ENCODE measurements around the gene SYT2.

Gene SYT2

GRCh38 chr1:202568826-202569225 lies 141.4 kb downstream of the SYT2 start:
- no peak for TF ChIP-seq TCF12 (IDR thresholded peaks at IDR 0.05; ENCODE audit: low read depth)
- TF ChIP-seq EGR1 (IDR thresholded peaks at IDR 0.05): no peak
- TF ChIP-seq CREB1 (IDR thresholded peaks at IDR 0.05; ENCODE audit: low read depth): no peak
- no peak for TF ChIP-seq FOXM1 (IDR thresholded peaks at IDR 0.05; ENCODE audit: borderline replicate concordance, low read depth)
- TF ChIP-seq ZBTB7A (IDR thresholded peaks at IDR 0.05; ENCODE audit: low read depth): no peak
- TF ChIP-seq YY1 (IDR thresholded peaks at IDR 0.05; ENCODE audit: low read depth): no peak
- TF ChIP-seq, protein P1, sequence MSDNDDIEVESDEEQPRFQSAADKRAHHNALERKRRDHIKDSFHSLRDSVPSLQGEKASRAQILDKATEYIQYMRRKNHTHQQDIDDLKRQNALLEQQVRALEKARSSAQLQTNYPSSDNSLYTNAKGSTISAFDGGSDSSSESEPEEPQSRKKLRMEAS (IDR thresholded peaks at IDR 0.05): no peak
- no peak for TF ChIP-seq RAD21 (IDR thresholded peaks at IDR 0.05; ENCODE audit: low read depth)
- no peak for TF ChIP-seq EP300 (IDR thresholded peaks at IDR 0.05; ENCODE audit: borderline replicate concordance)
- no peak for TF ChIP-seq USF1 (IDR thresholded peaks at IDR 0.05)
- TF ChIP-seq TEAD4 (IDR thresholded peaks at IDR 0.05): no peak
- TF ChIP-seq CEBPB (IDR thresholded peaks at IDR 0.05): no peak
- TF ChIP-seq NFIC (IDR thresholded peaks at IDR 0.05): no peak
- TF ChIP-seq REST (IDR thresholded peaks at IDR 0.05; ENCODE audit: low read depth): no peak

GRCh38 chr1:202568410-202568809 lies 141.8 kb downstream of the SYT2 start:
- TF ChIP-seq RAD21 (IDR thresholded peaks at IDR 0.05; ENCODE audit: low read depth): no peak

GRCh38 chr1:202567738-202568137 lies 142.5 kb downstream of the SYT2 start:
- TF ChIP-seq REST (IDR thresholded peaks at IDR 0.05; ENCODE audit: low read depth) (no peak), EP300 (IDR thresholded peaks at IDR 0.05; ENCODE audit: borderline replicate concordance) (peak; percentile 89), NFIC (IDR thresholded peaks at IDR 0.05) (peak; percentile 66), ZBTB7A (IDR thresholded peaks at IDR 0.05; ENCODE audit: low read depth) (no peak), CEBPB (IDR thresholded peaks at IDR 0.05) (no peak), TCF12 (IDR thresholded peaks at IDR 0.05; ENCODE audit: low read depth) (peak; percentile 74), CREB1 (IDR thresholded peaks at IDR 0.05; ENCODE audit: low read depth) (no peak), FOXM1 (IDR thresholded peaks at IDR 0.05; ENCODE audit: borderline replicate concordance, low read depth) (no peak; the same call in 1 of the 2 replicates), TEAD4 (IDR thresholded peaks at IDR 0.05) (peak; percentile 92), YY1 (IDR thresholded peaks at IDR 0.05; ENCODE audit: low read depth) (no peak), EGR1 (IDR thresholded peaks at IDR 0.05) (no peak), TAF1 (IDR thresholded peaks at IDR 0.05; ENCODE audit: low read depth) (no peak), USF1 (IDR thresholded peaks at IDR 0.05) (no peak)
- TF ChIP-seq, protein P1 (IDR thresholded peaks at IDR 0.05): no peak

DNA sequence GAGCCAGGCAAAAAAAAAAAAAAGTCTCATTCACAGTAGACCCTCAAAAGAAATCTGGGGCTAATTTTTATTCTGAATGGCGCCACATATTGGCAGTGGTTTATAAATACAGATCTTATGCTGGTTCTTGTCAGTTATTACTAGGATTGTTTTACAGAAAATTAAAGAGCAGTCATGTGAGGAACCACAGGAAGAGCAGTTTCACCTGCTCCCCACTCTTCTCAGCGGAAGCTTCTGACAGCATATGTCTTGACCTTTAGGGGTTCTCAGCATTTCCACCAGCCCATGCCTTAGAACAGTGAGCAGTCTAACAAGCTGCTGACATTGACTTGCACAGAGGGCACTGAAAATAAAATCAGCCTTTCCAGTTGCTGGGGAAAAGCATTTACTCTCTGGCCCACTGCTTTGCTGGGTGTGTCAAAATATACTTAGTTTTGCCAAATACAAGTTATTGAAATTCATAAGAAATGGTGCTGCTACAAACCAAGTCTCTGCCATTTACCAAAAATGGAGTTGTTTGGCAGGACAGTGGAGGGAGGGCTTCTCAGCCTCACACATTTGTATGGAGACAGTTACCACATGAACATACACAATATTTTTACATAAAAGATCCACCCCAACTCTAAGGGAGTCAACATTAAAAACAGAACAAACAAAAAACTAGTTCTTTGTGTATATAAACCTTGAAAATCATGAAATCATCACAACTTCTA lies 144.2 kb downstream of the SYT2 start:
- TF ChIP-seq, protein P1 (IDR thresholded peaks at IDR 0.05): no peak
- TF ChIP-seq USF1 (IDR thresholded peaks at IDR 0.05): 0 out of 2 replicates have a peak, but pooled peaks have one; percentile 11

DNA sequence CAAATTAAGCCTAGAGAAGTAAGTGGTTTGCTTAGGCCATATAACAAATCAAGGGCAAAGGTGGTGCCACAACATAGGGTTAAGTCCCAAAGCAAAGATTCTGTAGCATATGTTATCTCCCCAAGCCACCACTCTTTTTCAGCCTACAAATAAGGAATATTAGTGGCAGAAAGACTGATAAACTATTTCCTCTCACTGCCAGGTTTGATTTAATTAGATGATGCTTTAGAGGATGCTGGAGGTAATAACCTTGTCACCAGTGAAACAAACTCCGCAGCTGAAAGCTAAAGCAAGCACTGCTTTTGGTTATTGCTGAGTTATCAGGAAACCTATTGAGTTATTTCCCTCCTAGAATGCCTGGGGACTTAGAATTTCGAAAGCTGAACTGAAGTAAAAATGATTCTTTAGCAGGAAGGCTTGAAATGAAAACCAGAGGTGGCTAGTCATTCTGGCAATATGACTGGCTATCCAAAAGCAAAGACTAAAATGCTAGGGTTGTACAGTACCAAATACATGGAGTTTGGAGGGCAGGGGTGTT lies 145.2 kb downstream of the SYT2 start:
- TF ChIP-seq CEBPB (IDR thresholded peaks at IDR 0.05) (no peak), RAD21 (IDR thresholded peaks at IDR 0.05; ENCODE audit: low read depth) (no peak), REST (IDR thresholded peaks at IDR 0.05; ENCODE audit: low read depth) (no peak), TEAD4 (IDR thresholded peaks at IDR 0.05) (no peak), NFIC (IDR thresholded peaks at IDR 0.05) (no peak), CREB1 (IDR thresholded peaks at IDR 0.05; ENCODE audit: low read depth) (no peak), FOXM1 (IDR thresholded peaks at IDR 0.05; ENCODE audit: borderline replicate concordance, low read depth) (no peak), EP300 (IDR thresholded peaks at IDR 0.05; ENCODE audit: borderline replicate concordance) (no peak), TAF1 (IDR thresholded peaks at IDR 0.05; ENCODE audit: low read depth) (no peak), TCF12 (IDR thresholded peaks at IDR 0.05; ENCODE audit: low read depth) (no peak), YY1 (IDR thresholded peaks at IDR 0.05; ENCODE audit: low read depth) (no peak), ZBTB7A (IDR thresholded peaks at IDR 0.05; ENCODE audit: low read depth) (no peak), EGR1 (IDR thresholded peaks at IDR 0.05) (no peak), USF1 (IDR thresholded peaks at IDR 0.05) (no peak)
- TF ChIP-seq, protein P1 (IDR thresholded peaks at IDR 0.05): no peak
